Keratinocyte (primary cell): ENCODE results near the gene ANKRD6. TPM values are rescaled to one million over a fixed set of nuclear protein-coding genes. Genes with fewer than 3 reads are reported as not detected.

Experiments
- DNase-seq: peaks from one replicate; pipeline ENCODE4 v3.0.0-alpha.2; 2011; ENCODE audit warnings: low read depth, missing footprints, low spot score
- FAIRE-seq: peaks from 2 replicates; lab custom pipeline; 2011; peaks lifted over from hg19 to GRCh38; lab: Jason Lieb, UNC
- H2AFZ ChIP-seq: 2 replicates; pipeline ENCODE4 v1.6.0; 2012; ENCODE audit warnings: low read length, control low read depth, inconsistent platforms; ENCODE audit not compliant: control insufficient read depth
- H3K27ac ChIP-seq: 2 replicates; pipeline ENCODE4 v1.5.1; 2011; ENCODE audit warnings: low read length; ENCODE audit not compliant: control insufficient read depth, insufficient read depth
- H3K27me3 ChIP-seq: 3 replicates; pipeline ENCODE4 v1.6.0; 2011; ENCODE audit warnings: low read length; ENCODE audit not compliant: control insufficient read depth, insufficient read depth; ENCODE audit errors: extremely low read depth
- H3K36me3 ChIP-seq, 2 experiments: 2 replicates in 1 of 2; 3 replicates in 1 of 2; pipeline ENCODE4 v1.5.1; 2011; ENCODE audit warnings: low read length in 2 of 2, mild to moderate bottlenecking in 1 of 2; ENCODE audit not compliant: control insufficient read depth in 2 of 2, insufficient read depth in 2 of 2; ENCODE audit errors: extremely low read depth in 1 of 2
- H3K4me1 ChIP-seq: 3 replicates; pipeline ENCODE4 v1.5.1; 2011; ENCODE audit warnings: low read length; ENCODE audit not compliant: control insufficient read depth, insufficient read depth; ENCODE audit errors: extremely low read depth
- H3K4me2 ChIP-seq: 3 replicates; pipeline ENCODE4 v1.6.0; 2011; ENCODE audit warnings: low read depth, low read length; ENCODE audit not compliant: control insufficient read depth, insufficient read depth; ENCODE audit errors: extremely low read depth
- H3K4me3 ChIP-seq, 3 experiments: fragments of 200-600 bp in 1 of 3; sonication (generic) in 1 of 3; 2 replicates in 2 of 3; 3 replicates in 1 of 3; pipeline ENCODE4 v1.5.1; 2011 to 2016; ENCODE audit warnings: low read length in 3 of 3, mild to moderate bottlenecking in 3 of 3, control low read depth in 2 of 3, inconsistent platforms in 1 of 3, low read depth in 1 of 3, mixed read lengths in 1 of 3, mixed run types in 1 of 3, moderate library complexity in 1 of 3; ENCODE audit not compliant: control insufficient read depth in 2 of 3, insufficient read depth in 2 of 3; ENCODE audit errors: extremely low read depth in 1 of 3
- H3K79me2 ChIP-seq: 2 replicates; pipeline ENCODE4 v1.6.0; 2012; ENCODE audit warnings: low read length; ENCODE audit not compliant: control insufficient read depth, insufficient read depth
- H3K9ac ChIP-seq: 3 replicates; pipeline ENCODE4 v1.6.0; 2011; ENCODE audit warnings: low read length; ENCODE audit not compliant: control insufficient read depth, insufficient read depth; ENCODE audit errors: extremely low read depth
- H3K9me1 ChIP-seq: 3 replicates; pipeline ENCODE4 v1.6.0; 2011; ENCODE audit warnings: low read length; ENCODE audit not compliant: control insufficient read depth, insufficient read depth; ENCODE audit errors: extremely low read depth
- H3K9me3 ChIP-seq: 2 replicates; pipeline ENCODE4 v1.5.1; 2012; ENCODE audit warnings: low read depth, low read length; ENCODE audit not compliant: control insufficient read depth
- H4K20me1 ChIP-seq: 3 replicates; pipeline ENCODE4 v1.6.0; 2011; ENCODE audit warnings: low read length; ENCODE audit not compliant: control insufficient read depth, insufficient read depth; ENCODE audit errors: extremely low read depth
- EZH2 ChIP-seq: IDR thresholded peaks from one replicate; pipeline ENCODE4 v1.6.1; 2012; ENCODE audit warnings: inconsistent platforms, mild to moderate bottlenecking, low read length, moderate library complexity
- dilution Hi-C: fragments of 300-500 bp; cut with MboI; formaldehyde crosslinking; loops from one replicate; pipeline ENCODE4 v1.7.0; 2020; ENCODE audit warnings: low sequenced_read_pairs; ENCODE audit not compliant: extremely low pct_ligation_motif_present
- polyA plus RNA-seq, 5 experiments: library from polyadenylated mRNA; depleted of rRNA in 3 of 5; stranded (reverse) in 3 of 5; stranded (forward) in 1 of 5; unstranded in 1 of 5; fragments of >200 nt; gene quantifications; 1 replicate in 1 of 5; 2 replicates in 3 of 5; 3 replicates in 1 of 5; pipeline versions ENCODE4 v1.2.1 to v1.2.3, GENCODE V29; 2011 to 2012; ENCODE audit warnings: missing spikeins in 2 of 5, low read depth in 1 of 5, low replicate concordance in 1 of 5
- TF ChIP-seq, protein P1 (sequence below), 3 experiments: IDR thresholded peaks in 1 of 3; conservative IDR thresholded peaks in 1 of 3; optimal IDR thresholded peaks in 1 of 3; 2 replicates in 2 of 3; 3 replicates in 1 of 3; pipeline versions ENCODE3 to v1.5.1; 2011; ENCODE audit warnings: low read length in 3 of 3, mild to moderate bottlenecking in 3 of 3, moderate library complexity in 2 of 3, control low read depth in 1 of 3, inconsistent platforms in 1 of 3; ENCODE audit not compliant: insufficient read depth in 2 of 3; ENCODE audit errors: extremely low read depth in 1 of 3

ANKRD6 gene
- polyA plus RNA-seq, 1 donor (not counting 4 experiments of a cell fraction or from before 2014, with no cell fraction given): 5.7 TPM

DNA sequence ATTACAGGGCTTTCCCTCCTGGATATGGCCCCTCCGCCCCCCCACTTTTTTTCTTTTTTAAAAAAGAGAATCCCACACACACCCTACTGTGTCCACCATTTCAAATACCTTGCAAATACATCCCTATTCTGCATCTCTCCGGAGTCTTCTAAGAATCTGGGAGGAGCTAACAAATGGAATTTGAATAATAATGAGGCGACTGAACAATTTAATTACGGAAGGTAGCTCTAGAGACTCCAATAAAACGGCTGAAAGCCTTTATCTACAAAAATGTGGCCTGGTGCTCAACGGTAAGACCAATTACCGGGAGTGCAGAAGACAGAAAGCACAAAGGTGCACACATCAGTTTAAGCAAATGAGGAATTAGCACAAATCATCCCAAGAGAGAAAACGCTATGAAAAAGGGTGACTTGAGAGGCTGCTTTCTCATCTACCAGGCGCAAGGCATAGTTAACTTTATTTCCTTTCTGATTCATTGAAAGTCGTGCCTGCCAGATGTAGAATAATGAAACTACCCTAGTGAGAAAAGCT, 22.7 kb upstream of the ANKRD6 start:
- Histone ChIP-seq H3K27ac (no peak overlapping the region), H3K9ac (no peak overlapping the region), H4K20me1 (no peaks in the 10 kb centered on the region), H3K9me1 (no peaks in the 10 kb centered on the region), H3K4me2 (no peak overlapping the region), H3K36me3 (no peaks in the 10 kb centered on the region), H3K9me3 (no peaks in the 10 kb centered on the region), H2AFZ (no peak overlapping the region), H3K79me2 (no peaks in the 10 kb centered on the region), H3K4me3 (no peak overlapping the region), H3K27me3 (peaks cover 66% of the 10 kb centered on the region), H3K4me1 (no peaks in the 10 kb centered on the region)
- FAIRE-seq (no peak), DNase-seq (no peak)
- TF ChIP-seq EZH2: no peak
- TF ChIP-seq, protein P1, sequence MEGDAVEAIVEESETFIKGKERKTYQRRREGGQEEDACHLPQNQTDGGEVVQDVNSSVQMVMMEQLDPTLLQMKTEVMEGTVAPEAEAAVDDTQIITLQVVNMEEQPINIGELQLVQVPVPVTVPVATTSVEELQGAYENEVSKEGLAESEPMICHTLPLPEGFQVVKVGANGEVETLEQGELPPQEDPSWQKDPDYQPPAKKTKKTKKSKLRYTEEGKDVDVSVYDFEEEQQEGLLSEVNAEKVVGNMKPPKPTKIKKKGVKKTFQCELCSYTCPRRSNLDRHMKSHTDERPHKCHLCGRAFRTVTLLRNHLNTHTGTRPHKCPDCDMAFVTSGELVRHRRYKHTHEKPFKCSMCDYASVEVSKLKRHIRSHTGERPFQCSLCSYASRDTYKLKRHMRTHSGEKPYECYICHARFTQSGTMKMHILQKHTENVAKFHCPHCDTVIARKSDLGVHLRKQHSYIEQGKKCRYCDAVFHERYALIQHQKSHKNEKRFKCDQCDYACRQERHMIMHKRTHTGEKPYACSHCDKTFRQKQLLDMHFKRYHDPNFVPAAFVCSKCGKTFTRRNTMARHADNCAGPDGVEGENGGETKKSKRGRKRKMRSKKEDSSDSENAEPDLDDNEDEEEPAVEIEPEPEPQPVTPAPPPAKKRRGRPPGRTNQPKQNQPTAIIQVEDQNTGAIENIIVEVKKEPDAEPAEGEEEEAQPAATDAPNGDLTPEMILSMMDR (optimal IDR thresholded peaks at IDR 0.05 in 1 of 3, IDR thresholded peaks at IDR 0.05 in 1 of 3, conservative IDR thresholded peaks at IDR 0.05 in 1 of 3; ENCODE audit: extremely low read depth in 1 of 3, insufficient read depth in 2 of 3, low read length in 3 of 3): no peak
- dilution Hi-C loops: no loop called here

DNA sequence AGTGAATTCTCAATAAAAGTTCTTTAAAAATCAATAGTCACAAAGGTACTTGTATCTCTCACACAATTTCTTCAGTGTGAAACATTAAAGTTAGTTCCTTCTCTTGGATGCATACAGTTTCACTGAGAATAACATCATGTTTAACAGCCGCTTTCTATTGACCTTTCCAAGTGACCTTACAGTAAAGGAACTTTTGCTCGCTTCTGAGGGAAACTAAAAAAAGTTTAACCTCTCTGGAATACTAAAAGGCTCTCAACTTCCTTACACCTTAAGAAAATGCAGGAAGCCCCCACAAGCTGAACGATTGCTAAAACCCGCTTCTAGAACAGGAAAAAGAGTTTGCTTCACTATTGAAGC, 22.2 kb upstream of the ANKRD6 start:
- no peak for FAIRE-seq
- H4K20me1 ChIP-seq: no peaks in the 10 kb centered on the region
- no peak overlapping the region for H3K27ac ChIP-seq
- H3K4me3 ChIP-seq: no peak overlapping the region
- H3K9ac ChIP-seq: no peak overlapping the region
- no peak overlapping the region for H2AFZ ChIP-seq
- H3K4me1 ChIP-seq: no peaks in the 10 kb centered on the region
- no peaks in the 10 kb centered on the region for H3K9me1 ChIP-seq
- H3K4me2 ChIP-seq: peak overlapping the region; percentile 66
- DNase-seq: no peak
- H3K79me2 ChIP-seq: no peaks in the 10 kb centered on the region
- TF ChIP-seq, protein P1 (optimal IDR thresholded peaks at IDR 0.05 in 1 of 3, IDR thresholded peaks at IDR 0.05 in 1 of 3, conservative IDR thresholded peaks at IDR 0.05 in 1 of 3; ENCODE audit: extremely low read depth in 1 of 3, insufficient read depth in 2 of 3, low read length in 3 of 3): no peak
- no peak for TF ChIP-seq EZH2
- no peaks in the 10 kb centered on the region for H3K36me3 ChIP-seq
- dilution Hi-C loops: no loop called here
- no peaks in the 10 kb centered on the region for H3K9me3 ChIP-seq
- H3K27me3 ChIP-seq: peaks cover 66% of the 10 kb centered on the region
